Neutrophil (primary cell): ENCODE measurements around the gene VTN.

ENCODE experiments used
- H3K27ac ChIP-seq: fragments of 200-600 bp; sonication (generic); 2 replicates; pipeline ENCODE4 v1.5.1; 2016; ENCODE audit warnings: mild to moderate bottlenecking, moderate library complexity
- H3K27me3 ChIP-seq: fragments of 200-600 bp; sonication (generic); 2 replicates; pipeline ENCODE4 v1.6.0; 2016; ENCODE audit warnings: mild to moderate bottlenecking
- H3K36me3 ChIP-seq: fragments of 200-600 bp; sonication (generic); 2 replicates; pipeline ENCODE4 v1.5.1; 2017
- H3K4me1 ChIP-seq, 2 experiments: fragments of 200-600 bp in 1 of 2; sonication (generic) in 1 of 2; 1 replicate in 1 of 2; 2 replicates in 1 of 2; pipeline versions ENCODE4 v1.5.1 to v1.6.1; 2013 to 2016; ENCODE audit warnings: low read depth in 1 of 2, low read length in 1 of 2, mild to moderate bottlenecking in 1 of 2, moderate library complexity in 1 of 2; ENCODE audit not compliant: control insufficient read depth in 1 of 2, insufficient read depth in 1 of 2
- H3K4me3 ChIP-seq, 2 experiments: fragments of 200-600 bp in 1 of 2; sonication (generic) in 1 of 2; 1 replicate in 1 of 2; 2 replicates in 1 of 2; pipeline ENCODE4 v1.5.1; 2013 to 2016; ENCODE audit warnings: low read depth in 1 of 2, low read length in 1 of 2, mild to moderate bottlenecking in 1 of 2, moderate library complexity in 1 of 2
- H3K9me3 ChIP-seq: fragments of 200-600 bp; sonication (generic); 2 replicates; pipeline ENCODE4 v1.5.1; 2016
- CTCF ChIP-seq: fragments of 200-600 bp; sonication (generic); IDR thresholded peaks from 2 replicates; pipeline ENCODE4 v1.5.1; 2016; ENCODE audit warnings: antibody characterized with exemption

Gene VTN

GRCh38 chr17:28338056-28338768 is 31.9 kb downstream of the VTN start:
- Histone ChIP-seq H3K4me3 (no peak overlapping the region), H3K36me3 (peaks cover 39% of the 10 kb centered on the region), H3K27me3 (no peaks in the 10 kb centered on the region), H3K27ac (no peak overlapping the region), H3K9me3 (no peaks in the 10 kb centered on the region), H3K4me1 (peaks cover 31% of the 10 kb centered on the region in 2 experiments)
- TF ChIP-seq CTCF, result no peak

- no peaks in the 10 kb centered on the region for H3K9me3 ChIP-seq
- TF ChIP-seq CTCF, result no peak
- H3K36me3 ChIP-seq, result peaks cover 30% of the 10 kb centered on the region
- H3K27ac ChIP-seq, result peak overlapping the region; percentile 90
- peak overlapping the region; percentile 84 to 88 for H3K4me3 ChIP-seq
- H3K4me1 ChIP-seq, result peaks cover 38 to 42% of the 10 kb centered on the region in 2 experiments
- H3K27me3 ChIP-seq, result no peaks in the 10 kb centered on the region
Observed at GRCh38 chr17:28335959-28336871, 33.9 kb downstream of the VTN start.

GRCh38 chr17:28335201-28335958 is 34.7 kb downstream of the VTN start, which contains the start of the genes IFT20 and TNFAIP1:
Gene IFT20 (minus strand): TSS chr17:28335472. CDS start chr17:28331985, 3,487 bp downstream.
Gene TNFAIP1 (plus strand): TSS chr17:28335761. CDS start chr17:28339522, 3,761 bp downstream.
- peaks cover 31% of the 10 kb centered on the region for H3K36me3 ChIP-seq
- H3K4me3 ChIP-seq, result peak within 1 kb of the TSS; percentile 84 to 88
- H3K27me3 ChIP-seq, result no peaks in the 10 kb centered on the region
- H3K27ac ChIP-seq, result peak within 1 kb of the TSS; percentile 90
- TF ChIP-seq CTCF, result no peak
- H3K9me3 ChIP-seq, result no peaks in the 10 kb centered on the region
- H3K4me1 ChIP-seq, result peaks cover 38 to 42% of the 10 kb centered on the region in 2 experiments

GRCh38 chr17:28334666-28335200 is 35.4 kb downstream of the VTN start:
- peak overlapping the region; percentile 84 to 88 for H3K4me3 ChIP-seq
- H3K9me3 ChIP-seq, result no peaks in the 10 kb centered on the region
- no peaks in the 10 kb centered on the region for H3K27me3 ChIP-seq
- no peak for TF ChIP-seq CTCF
- H3K4me1 ChIP-seq, result peaks cover 38 to 42% of the 10 kb centered on the region in 2 experiments
- H3K36me3 ChIP-seq, result peaks cover 28% of the 10 kb centered on the region
- H3K27ac ChIP-seq, result peak overlapping the region; percentile 90

- Histone ChIP-seq H3K27ac (peak overlapping the region; percentile 90), H3K36me3 (peaks cover 27% of the 10 kb centered on the region), H3K9me3 (no peaks in the 10 kb centered on the region), H3K4me1 (peaks cover 38 to 42% of the 10 kb centered on the region in 2 experiments), H3K27me3 (no peaks in the 10 kb centered on the region), H3K4me3 (peak overlapping the region; percentile 84 to 88)
- TF ChIP-seq CTCF, result no peak
Observed at GRCh38 chr17:28334171-28334570, 35.9 kb downstream of the VTN start.
